ENCODE results near the gene ASL. TPM values are rescaled to one million over a fixed set of nuclear protein-coding genes. Genes with fewer than 3 reads are reported as not detected.
"Not testable (repeated sequence)": the region's sequence is repeated elsewhere in the genome, so short reads cannot be mapped to it uniquely, and the experiment has no call there.

ASL gene
- total and polyA plus RNA-seq, 2 experiments from 2014 or later = 54.5 to 81.0 TPM

DNA sequence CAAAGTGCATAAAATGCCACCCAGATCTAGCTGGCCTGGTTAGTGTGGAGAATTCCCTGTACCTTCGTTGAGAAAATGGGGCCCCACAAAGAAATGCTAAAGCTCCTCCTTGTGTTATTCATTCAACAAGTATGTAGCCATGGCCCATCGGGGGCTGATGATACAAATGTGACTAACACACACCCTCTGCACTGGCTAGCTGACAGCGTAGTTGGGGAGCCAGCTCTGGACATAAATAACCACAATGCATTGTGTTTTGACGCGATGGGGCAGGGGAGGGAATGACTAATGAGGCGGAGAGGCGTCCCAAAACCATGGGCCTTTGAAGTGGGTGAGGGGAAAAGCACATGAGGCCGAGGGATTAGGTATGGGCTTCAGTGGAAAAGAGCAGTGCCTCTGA lies 28.2 kb upstream of the ASL start:
- no peak overlapping the region for H2AFZ ChIP-seq
- no peaks in the 10 kb centered on the region for H3K9me2 ChIP-seq (ENCODE audit: insufficient read depth)
- DNase-seq = peak; percentile 93
- peak overlapping the region; percentile 66 for H3K27ac ChIP-seq
- in situ Hi-C loops (cut with MboI) = loop anchor here (10.0 kb wide), 1 partner anchor 57 kb away; no protein-coding TSS in a partner anchor
- no peaks in the 10 kb centered on the region for H3K9me3 ChIP-seq (ENCODE audit: low read depth)
- WGBS, 2 experiments (ENCODE audit: low coverage in 1 of 2, low lambda C conversion rate in 2 of 2, missing lambda C conversion rate in 2 of 2) = 0 to 2% methylated on average over 8 of the region's 8 CpGs
- TF ChIP-seq EZH2 (IDR thresholded peaks at IDR 0.05; ENCODE audit: insufficient read depth, poor library complexity, severe bottlenecking) = no peak
- TF ChIP-seq EZH2phosphoT487 (IDR thresholded peaks at IDR 0.05; ENCODE audit: insufficient read depth, low read depth) = no peak
- no peaks in the 10 kb centered on the region for H4K20me1 ChIP-seq (ENCODE audit: insufficient read depth)
- peaks cover 21% of the 10 kb centered on the region for H3F3A ChIP-seq (ENCODE audit: insufficient read depth)
- H3K4me2 ChIP-seq (ENCODE audit: unreplicated experiment) = peak overlapping the region; percentile 24
- H3K4me3 ChIP-seq = no peak overlapping the region
- H3K27me3 ChIP-seq (replicated peaks; ENCODE audit: insufficient read depth) = no peaks in the 10 kb centered on the region
- no peaks in the 10 kb centered on the region for H3K79me2 ChIP-seq (ENCODE audit: insufficient read depth)
- peaks cover 55% of the 10 kb centered on the region for H3K4me1 ChIP-seq (ENCODE audit: insufficient read depth)
- no peaks in the 10 kb centered on the region for H3K36me3 ChIP-seq (ENCODE audit: low read depth)
- peak overlapping the region; percentile 13; the same call in 1 of the 2 replicates for H3K9ac ChIP-seq

DNA sequence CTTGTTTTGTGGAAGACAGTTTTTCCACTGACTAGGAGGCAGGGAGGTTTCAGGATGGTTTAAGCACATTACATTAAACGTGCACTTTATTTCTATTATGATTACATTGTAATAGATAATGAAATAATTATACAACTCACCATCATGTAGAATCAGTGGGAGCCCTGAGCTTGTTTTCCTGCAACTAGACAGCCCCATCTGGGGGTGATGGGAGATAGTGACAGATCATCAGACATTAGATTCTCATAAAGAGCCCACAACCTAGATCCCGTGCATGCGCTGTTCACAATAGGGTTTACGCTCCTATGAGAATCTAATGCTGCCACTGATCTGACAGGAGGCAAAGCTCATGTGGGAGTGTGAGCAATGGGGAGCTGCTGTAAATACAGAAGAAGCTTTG lies 25.7 kb upstream of the ASL start:
- H3K4me2 ChIP-seq (ENCODE audit: unreplicated experiment); H2AFZ ChIP-seq; H3K27me3 ChIP-seq (replicated peaks; ENCODE audit: insufficient read depth); H3K9me2 ChIP-seq (ENCODE audit: insufficient read depth); H4K20me1 ChIP-seq (ENCODE audit: insufficient read depth); H3K27ac ChIP-seq; H3K79me2 ChIP-seq (ENCODE audit: insufficient read depth); H3K4me3 ChIP-seq; H3K9me3 ChIP-seq (ENCODE audit: low read depth); H3K36me3 ChIP-seq (ENCODE audit: low read depth); H3K9ac ChIP-seq: not testable (repeated sequence)
- Histone ChIP-seq H3F3A (ENCODE audit: insufficient read depth) (peaks cover 26% of the 10 kb centered on the region), H3K4me1 (ENCODE audit: insufficient read depth) (peaks cover 53% of the 10 kb centered on the region)
- WGBS, 2 experiments (ENCODE audit: low coverage in 1 of 2, low lambda C conversion rate in 2 of 2, missing lambda C conversion rate in 2 of 2) = 85 to 90% methylated on average over 4 of the region's 4 CpGs
- DNase-seq = peak; percentile 11
- in situ Hi-C loops (cut with MboI) = loop anchor here (10.0 kb wide), 1 partner anchor 55 kb away; no protein-coding TSS in a partner anchor

DNA sequence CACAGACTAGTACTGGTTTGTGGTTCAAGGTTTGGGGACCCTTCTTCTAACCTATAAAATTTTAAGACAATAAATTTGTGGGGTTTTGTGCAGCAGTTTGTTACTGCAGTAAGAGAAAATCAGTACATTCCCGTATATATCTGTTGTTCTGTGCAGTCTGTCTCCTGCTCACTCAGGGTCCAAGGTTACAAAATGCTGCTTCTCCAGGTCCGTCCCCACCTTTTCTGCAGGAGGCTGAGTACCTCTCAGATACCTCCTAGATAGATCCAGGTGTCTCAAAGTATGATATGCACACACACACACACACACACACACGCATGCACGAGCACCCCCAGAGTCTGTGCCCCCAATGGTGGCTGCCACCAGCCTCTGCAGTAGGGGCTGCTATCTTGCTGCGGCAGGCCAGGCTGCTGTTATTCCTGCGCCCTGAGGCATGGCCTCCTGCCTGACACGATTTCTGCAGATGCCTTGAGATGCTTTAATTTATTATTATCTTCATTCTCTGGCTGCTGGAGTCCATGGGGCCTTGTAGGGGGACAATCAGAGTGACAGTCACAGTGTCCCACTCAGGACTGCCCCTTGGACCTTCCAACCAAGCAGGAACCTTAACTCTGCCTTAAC lies 25.2 kb upstream of the ASL start:
- WGBS, 2 experiments (ENCODE audit: low coverage in 1 of 2, low lambda C conversion rate in 2 of 2, missing lambda C conversion rate in 2 of 2) = 71 to 73% methylated on average over 7 of the region's 7 CpGs

DNA sequence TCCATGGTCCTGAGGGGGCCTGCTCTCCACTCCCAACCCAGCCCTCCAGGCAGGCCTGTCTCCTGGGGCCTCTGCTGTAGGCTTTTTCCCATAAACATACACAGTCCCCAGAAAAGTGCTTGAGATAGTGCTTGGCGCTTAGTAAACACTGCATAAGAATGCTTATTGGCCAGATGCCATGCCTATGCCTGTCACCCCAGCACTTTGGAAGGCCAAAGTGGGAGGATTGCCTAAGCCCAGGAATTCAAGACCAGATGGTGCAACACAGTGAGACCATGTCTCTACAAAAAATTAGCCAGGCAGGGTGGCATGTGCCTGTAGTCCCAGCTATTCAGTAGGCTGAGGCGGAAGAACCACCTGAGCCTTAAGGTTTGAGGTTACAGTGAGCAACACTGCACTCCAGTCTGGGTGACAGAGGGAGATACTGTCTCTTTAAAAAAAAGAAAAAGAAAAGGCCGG lies 24.6 kb upstream of the ASL start:
- Histone ChIP-seq H3K9me2 (ENCODE audit: insufficient read depth) (no peaks in the 10 kb centered on the region), H3K4me3 (no peak overlapping the region), H3F3A (ENCODE audit: insufficient read depth) (peaks cover 26% of the 10 kb centered on the region), H3K9ac (peak overlapping the region; percentile 61), H2AFZ (no peak overlapping the region), H3K36me3 (ENCODE audit: low read depth) (no peaks in the 10 kb centered on the region), H3K4me2 (ENCODE audit: unreplicated experiment) (peak overlapping the region; percentile 27), H3K4me1 (ENCODE audit: insufficient read depth) (peaks cover 57% of the 10 kb centered on the region), H3K27me3 (replicated peaks; ENCODE audit: insufficient read depth) (no peaks in the 10 kb centered on the region), H3K27ac (peak overlapping the region; percentile 83), H3K9me3 (ENCODE audit: low read depth) (no peaks in the 10 kb centered on the region), H3K79me2 (ENCODE audit: insufficient read depth) (no peaks in the 10 kb centered on the region), H4K20me1 (ENCODE audit: insufficient read depth) (no peaks in the 10 kb centered on the region)
- no peak for TF ChIP-seq EZH2phosphoT487 (IDR thresholded peaks at IDR 0.05; ENCODE audit: insufficient read depth, low read depth)
- no peak for TF ChIP-seq EZH2 (IDR thresholded peaks at IDR 0.05; ENCODE audit: insufficient read depth, poor library complexity, severe bottlenecking)
- in situ Hi-C loops (cut with MboI) = no loop called here
- DNase-seq = peak; percentile 98
- WGBS, 2 experiments (ENCODE audit: low coverage in 1 of 2, low lambda C conversion rate in 2 of 2, missing lambda C conversion rate in 2 of 2) = 49 to 57% methylated on average over 2 to 3 of the region's 3 CpGs

More for the DNA sequence above, 25.2 kb upstream of the ASL start:
- Histone ChIP-seq H3K4me3 (no peak overlapping the region), H3K4me2 (ENCODE audit: unreplicated experiment) (peak overlapping the region; percentile 27), H3K27ac (peak overlapping the region; percentile 83), H3K79me2 (ENCODE audit: insufficient read depth) (no peaks in the 10 kb centered on the region), H3K9me3 (ENCODE audit: low read depth) (no peaks in the 10 kb centered on the region), H3K9me2 (ENCODE audit: insufficient read depth) (no peaks in the 10 kb centered on the region), H2AFZ (no peak overlapping the region), H4K20me1 (ENCODE audit: insufficient read depth) (no peaks in the 10 kb centered on the region), H3K27me3 (replicated peaks; ENCODE audit: insufficient read depth) (no peaks in the 10 kb centered on the region), H3F3A (ENCODE audit: insufficient read depth) (peaks cover 26% of the 10 kb centered on the region), H3K36me3 (ENCODE audit: low read depth) (no peaks in the 10 kb centered on the region), H3K4me1 (ENCODE audit: insufficient read depth) (peaks cover 57% of the 10 kb centered on the region), H3K9ac (peak overlapping the region; percentile 61)
- in situ Hi-C loops (cut with MboI) = no loop called here
- TF ChIP-seq EZH2 (IDR thresholded peaks at IDR 0.05; ENCODE audit: insufficient read depth, poor library complexity, severe bottlenecking) (no peak), EZH2phosphoT487 (IDR thresholded peaks at IDR 0.05; ENCODE audit: insufficient read depth, low read depth) (no peak)
- no peak for DNase-seq

All from GM23248 (cell line).